Measurements from ENCODE around the gene PTGIS.

Gene PTGIS

GRCh38 chr20:49507741-49508434, 60.0 kb downstream of the PTGIS start:
- no peak overlapping the region for H3K27ac ChIP-seq
- TF ChIP-seq ZFX (IDR thresholded peaks at IDR 0.05): no peak
- TF ChIP-seq CTCF (conservative IDR thresholded peaks at IDR 0.05): no peak

GRCh38 chr20:49505518-49505917, 62.4 kb downstream of the PTGIS start:
- TF ChIP-seq CTCF (conservative IDR thresholded peaks at IDR 0.05): no peak
- no peak for TF ChIP-seq ZFX (IDR thresholded peaks at IDR 0.05)
- H3K27ac ChIP-seq: no peak overlapping the region

- TF ChIP-seq CTCF (conservative IDR thresholded peaks at IDR 0.05): no peak
- no peak overlapping the region for H3K27ac ChIP-seq
Measured at GRCh38 chr20:49503176-49503575, 64.8 kb downstream of the PTGIS start.

GRCh38 chr20:49501917-49502316, 66.0 kb downstream of the PTGIS start:
- TF ChIP-seq ZFX (IDR thresholded peaks at IDR 0.05) (no peak), CTCF (conservative IDR thresholded peaks at IDR 0.05) (no peak)
- H3K27ac ChIP-seq: no peak overlapping the region

- no peak for TF ChIP-seq ZFX (IDR thresholded peaks at IDR 0.05)
- TF ChIP-seq CTCF (conservative IDR thresholded peaks at IDR 0.05): no peak
- no peak overlapping the region for H3K27ac ChIP-seq
Measured at GRCh38 chr20:49497398-49497669, 70.6 kb downstream of the PTGIS start.

- H3K27ac ChIP-seq: no peak overlapping the region
- TF ChIP-seq CTCF (conservative IDR thresholded peaks at IDR 0.05) (no peak), ZFX (IDR thresholded peaks at IDR 0.05) (no peak)
Measured at GRCh38 chr20:49496553-49497397, 71.2 kb downstream of the PTGIS start.

GRCh38 chr20:49496043-49496442, 71.9 kb downstream of the PTGIS start:
- no peak overlapping the region for H3K27ac ChIP-seq
- TF ChIP-seq ZFX (IDR thresholded peaks at IDR 0.05) (no peak), CTCF (conservative IDR thresholded peaks at IDR 0.05) (no peak)

Measured in C4-2B (cell line).